Small intestine (tissue), 7 donors: ENCODE data around the gene ARHGDIG. TPM values are rescaled to one million over a fixed set of nuclear protein-coding genes. Genes with fewer than 3 reads are reported as not detected.
"Not testable (repeated sequence)": the region's sequence is repeated elsewhere in the genome, so short reads cannot be mapped to it uniquely, and the experiment has no call there.

ENCODE experiments used
- DNase-seq, 2 donors: peaks; one replicate each; pipeline versions ENCODE4 v3.0.0 to v3.0.0-alpha.2; 2013
- FAIRE-seq: peaks from 2 replicates; lab custom pipeline; 2012; peaks lifted over from hg19 to GRCh38; lab: Jason Lieb, UNC
- H3K27ac ChIP-seq, 3 donors: one replicate each; pipeline ENCODE4 v1.5.1; 2013; ENCODE audit warnings: low read length in 2 of 3, mild to moderate bottlenecking in 2 of 3, control low read depth in 1 of 3, inconsistent platforms in 1 of 3, low read depth in 1 of 3, moderate library complexity in 1 of 3
- H3K27me3 ChIP-seq, 3 donors: one replicate each; pipeline ENCODE4 v1.6.1; 2013; ENCODE audit warnings: low read length in 3 of 3, inconsistent platforms in 1 of 3; ENCODE audit not compliant: control insufficient read depth in 3 of 3, insufficient read depth in 3 of 3
- H3K36me3 ChIP-seq, 3 donors: one replicate each; pipeline ENCODE4 v1.6.1; 2013; ENCODE audit warnings: low read length in 3 of 3, inconsistent platforms in 1 of 3, low read depth in 1 of 3, mild to moderate bottlenecking in 1 of 3, moderate library complexity in 1 of 3; ENCODE audit not compliant: control insufficient read depth in 3 of 3, insufficient read depth in 2 of 3
- H3K4me1 ChIP-seq, 3 donors: one replicate each; pipeline ENCODE4 v1.6.1; 2013; ENCODE audit warnings: low read length in 2 of 3, inconsistent platforms in 1 of 3, low read depth in 1 of 3, mild to moderate bottlenecking in 1 of 3, moderate library complexity in 1 of 3; ENCODE audit not compliant: control insufficient read depth in 3 of 3, insufficient read depth in 2 of 3
- H3K4me3 ChIP-seq, 3 donors: one replicate each; pipeline ENCODE4 v1.5.1; 2013; ENCODE audit warnings: low read length in 3 of 3, control low read depth in 1 of 3, inconsistent platforms in 1 of 3, low read depth in 1 of 3, mild to moderate bottlenecking in 1 of 3, moderate library complexity in 1 of 3
- H3K9me3 ChIP-seq, 2 donors: one replicate each; pipeline ENCODE4 v1.6.1; 2013; ENCODE audit warnings: low read depth in 1 of 2, low read length in 1 of 2; ENCODE audit not compliant: control insufficient read depth in 2 of 2, insufficient read depth in 1 of 2
- WGBS, 3 donors: extraction: QIAGEN DNeasy Blood & Tissue Kit; methylation state at CpG; one replicate each; pipeline ENCODE4 v1.1.7; 2013; 5-methylcytosine and 5-hydroxymethylcytosine counted together
- polyA plus RNA-seq, 4 donors: library from polyadenylated mRNA; stranded (reverse) in 3 of 4; unstranded in 1 of 4; fragments of 200-250 nt in 3 of 4; fragments of 120-200 nt in 1 of 4; gene quantifications; one replicate each; pipeline versions ENCODE4 v1.2.1 to v1.2.3, GENCODE V29; 2013
- donor health status: healthy with polysubstance abuse.
- donor health status: control.
- donor health status: control.
- donor health status: Bipolar disorder and iron deficiency.
- donor health status: healthy.

ARHGDIG gene
- polyA plus RNA-seq, 4 donors, result 0.32 to 81.6 (median 14.2) TPM

DNA sequence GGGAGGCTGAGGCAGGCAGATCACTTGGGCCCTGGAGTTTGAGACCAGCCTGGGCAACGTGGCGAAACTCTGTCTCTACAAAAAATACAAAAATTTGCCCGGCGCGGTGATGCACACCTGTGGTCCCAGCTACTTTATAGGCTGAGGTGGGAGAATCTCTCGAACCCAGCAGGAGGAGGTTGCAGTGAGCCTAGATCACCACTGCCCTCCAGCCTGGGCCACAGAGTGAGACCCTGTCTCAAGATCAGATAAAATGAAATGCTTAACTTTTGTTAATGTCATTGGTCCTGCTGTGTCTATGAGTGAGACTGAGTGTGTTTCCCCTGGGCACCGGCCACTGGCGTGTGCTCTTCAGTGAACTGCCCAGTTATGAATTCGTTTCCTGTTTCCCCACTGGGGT is 35.3 kb upstream of the ARHGDIG start:
- Histone ChIP-seq H3K9me3 (no peaks in the 10 kb centered on the region), H3K27me3 (no peaks in the 10 kb centered on the region), H3K4me1 (peaks cover 0 to 6% (median 2%) of the 10 kb centered on the region in 3 donors), H3K27ac (no peak overlapping the region), H3K36me3 (peaks cover 0 to 35% (median 0%) of the 10 kb centered on the region in 3 donors), H3K4me3 (no peak overlapping the region)
- no peak for FAIRE-seq
- no peak for DNase-seq
- WGBS, 3 donors, result 90 to 94% (median 93%) methylated on average over 9 of the region's 9 CpGs

DNA sequence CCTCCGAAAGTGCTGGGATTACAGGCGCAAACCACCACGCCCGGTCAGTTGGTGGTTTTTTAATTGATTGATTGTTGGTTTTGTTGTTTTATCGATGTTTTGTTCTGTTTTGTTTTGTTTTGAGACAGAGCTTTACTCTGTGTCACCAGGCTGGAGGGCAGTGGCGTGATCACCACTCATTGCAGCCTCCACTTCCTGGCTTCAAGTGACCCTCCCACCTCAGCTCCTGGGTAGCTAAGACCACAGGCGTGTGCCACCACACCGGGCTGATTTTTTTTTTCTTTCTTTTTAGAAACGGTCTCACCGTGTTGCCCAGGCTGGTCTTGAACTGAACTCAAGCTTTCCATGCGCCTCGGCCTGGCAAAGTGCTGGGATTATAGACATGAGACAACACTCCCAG is 33.4 kb upstream of the ARHGDIG start:
- H3K36me3 ChIP-seq, result peaks cover 0 to 37% (median 0%) of the 10 kb centered on the region in 3 donors
- DNase-seq, result no peak
- H3K27me3 ChIP-seq, result no peaks in the 10 kb centered on the region
- no peak overlapping the region for H3K27ac ChIP-seq
- FAIRE-seq, result no peak
- 92 to 94% (median 93%) methylated on average over 12 of the region's 12 CpGs for WGBS, 3 donors
- H3K4me3 ChIP-seq, result no peak overlapping the region
- H3K9me3 ChIP-seq, result no peaks in the 10 kb centered on the region
- H3K4me1 ChIP-seq, result peaks cover 0 to 2% (median 1%) of the 10 kb centered on the region in 3 donors

DNA sequence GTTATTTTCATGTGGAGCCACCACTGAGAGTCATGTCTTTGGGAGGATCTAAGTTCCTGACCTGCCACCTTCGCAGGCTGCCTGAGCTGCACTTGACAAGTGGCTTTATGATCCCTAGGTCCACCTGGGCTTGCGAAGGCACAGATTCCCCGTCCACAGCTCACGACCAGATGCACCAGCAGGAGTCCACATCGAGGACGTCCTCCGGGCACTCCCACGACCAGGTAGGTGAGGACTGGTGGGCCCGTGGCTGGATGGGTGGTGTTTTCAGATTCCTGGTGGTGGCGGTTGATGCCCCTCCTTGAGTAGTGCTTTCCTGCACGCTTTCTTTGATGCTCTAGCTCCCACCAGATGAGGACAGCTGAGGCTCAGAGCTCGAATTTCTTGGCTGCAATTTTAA is 31.0 kb upstream of the ARHGDIG start:
- FAIRE-seq (no peak), DNase-seq (no peak)
- peaks cover 0 to 20% (median 2%) of the 10 kb centered on the region in 3 donors for H3K4me1 ChIP-seq
- H3K4me3 ChIP-seq, result no peak overlapping the region
- no peaks in the 10 kb centered on the region for H3K9me3 ChIP-seq
- 81 to 86% (median 82%) methylated on average over 12 of the region's 12 CpGs for WGBS, 3 donors
- H3K27me3 ChIP-seq, result no peaks in the 10 kb centered on the region
- no peak overlapping the region for H3K27ac ChIP-seq
- peaks cover 0 to 41% (median 0%) of the 10 kb centered on the region in 3 donors for H3K36me3 ChIP-seq

DNA sequence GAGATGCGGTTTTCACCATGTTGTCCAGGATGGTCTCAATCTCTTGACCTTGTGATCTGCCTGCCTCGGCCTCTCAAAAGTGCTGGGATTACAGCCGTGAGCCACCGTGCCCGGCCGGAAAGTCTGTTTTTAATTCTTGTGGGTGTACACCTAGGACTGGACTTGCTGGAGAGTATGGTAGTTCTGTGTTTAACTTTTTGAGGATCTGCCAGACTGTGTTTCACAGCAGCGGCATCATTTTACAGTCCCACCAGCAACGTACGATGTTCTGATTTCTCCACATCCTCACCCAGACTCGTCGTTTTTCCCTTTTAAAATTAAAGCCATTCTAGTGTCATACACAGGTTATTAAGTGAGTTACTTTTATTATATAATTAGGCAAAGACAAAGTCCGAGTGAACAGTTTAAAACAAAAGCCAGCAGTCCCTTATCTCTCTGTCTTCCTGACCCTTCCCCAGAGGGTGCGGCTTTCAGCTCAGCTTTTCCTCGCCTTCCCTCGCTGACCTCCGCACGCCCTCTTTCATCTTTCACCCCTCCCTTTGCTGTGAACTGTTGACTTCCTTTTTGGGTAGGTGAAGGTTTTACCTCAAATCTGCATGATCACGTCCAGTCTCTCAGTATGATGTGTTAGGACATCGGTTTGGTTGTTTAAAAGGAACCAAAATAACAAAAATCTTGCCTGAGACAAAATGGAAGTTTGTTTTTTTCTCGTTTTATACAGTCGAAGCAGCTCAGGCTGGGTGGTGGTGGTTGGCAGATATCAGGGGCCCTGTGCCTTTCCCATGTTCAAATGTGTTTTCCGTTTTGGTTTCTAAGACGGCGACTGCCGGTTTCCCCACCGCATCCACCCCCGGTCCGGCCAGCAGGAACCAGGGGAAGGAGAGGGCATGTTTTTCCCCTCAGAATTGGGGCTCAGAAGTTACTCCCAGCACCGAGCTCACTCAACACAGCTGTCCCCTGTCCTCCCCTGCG is 27.7 kb upstream of the ARHGDIG start:
- H3K9me3 ChIP-seq, result peaks cover 0 to 6% of the 10 kb centered on the region in 2 donors
- peaks cover 0 to 53% (median 0%) of the 10 kb centered on the region in 3 donors for H3K36me3 ChIP-seq
- WGBS, 3 donors, result 10 to 41% (median 21%) methylated on average over 30 of the region's 30 CpGs
- peaks cover 0 to 20% (median 2%) of the 10 kb centered on the region in 3 donors for H3K4me1 ChIP-seq
- H3K27ac ChIP-seq, result peak overlapping the region; percentile 88 to 97 (median 90)
- H3K27me3 ChIP-seq, result no peaks in the 10 kb centered on the region
- DNase-seq, result peak; percentile 82 to 95
- peak overlapping the region in 2 of 3 donors; percentile 7 to 12 for H3K4me3 ChIP-seq
- no peak for FAIRE-seq

DNA sequence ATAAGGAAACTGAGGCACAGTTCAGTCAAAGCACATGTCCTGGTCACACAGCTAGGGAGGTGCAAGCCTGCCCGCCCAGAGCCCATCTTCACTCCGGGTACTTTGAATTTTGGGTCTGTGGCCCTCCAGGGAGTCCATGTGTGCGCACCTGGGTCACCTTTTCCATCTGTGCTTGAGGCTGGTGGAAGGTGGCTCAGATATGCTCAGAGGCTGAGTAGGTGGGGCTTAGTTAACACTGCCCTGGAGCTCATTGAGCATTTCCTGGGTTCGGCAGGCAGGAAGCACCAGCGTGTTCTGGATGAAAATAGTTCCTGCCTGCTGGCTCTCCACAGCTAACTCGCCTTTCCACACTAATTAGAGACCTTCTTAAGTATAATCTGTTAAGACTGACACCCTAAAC is 26.6 kb upstream of the ARHGDIG start:
- H3K4me1 ChIP-seq, result peaks cover 0 to 20% (median 2%) of the 10 kb centered on the region in 3 donors
- peak in 1 of 2 donors; percentile 83 for DNase-seq
- H3K4me3 ChIP-seq, result peak overlapping the region in 1 of 3 donors; percentile 16
- 49 to 69% (median 61%) methylated on average over 6 of the region's 6 CpGs for WGBS, 3 donors
- H3K27me3 ChIP-seq, result no peaks in the 10 kb centered on the region
- peaks cover 0 to 6% of the 10 kb centered on the region in 2 donors for H3K9me3 ChIP-seq
- FAIRE-seq, result no peak
- H3K27ac ChIP-seq, result peak overlapping the region; percentile 4 to 88 (median 63)
- peaks cover 0 to 53% (median under 1%) of the 10 kb centered on the region in 3 donors for H3K36me3 ChIP-seq

DNA sequence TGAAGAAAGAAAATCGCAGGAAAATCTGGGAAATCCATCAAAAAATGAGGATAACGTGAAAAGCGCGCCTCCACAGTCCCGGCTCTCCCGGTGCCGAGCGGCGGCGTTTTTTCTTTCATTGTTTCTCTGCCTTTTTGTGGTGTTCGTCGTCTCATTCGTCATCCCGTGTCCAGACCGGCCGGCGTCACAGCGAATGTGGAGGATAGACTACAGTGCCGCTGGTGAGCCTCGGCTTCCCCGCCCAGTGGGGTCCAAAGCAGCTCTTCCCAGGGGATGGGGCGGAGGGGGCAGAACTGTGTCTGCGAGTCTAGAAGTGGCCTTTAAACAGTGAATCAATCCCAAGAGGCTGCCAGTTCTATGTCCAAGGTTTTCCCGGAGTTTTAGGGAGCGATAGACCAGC is 25.9 kb upstream of the ARHGDIG start:
- no peak overlapping the region for H3K4me3 ChIP-seq
- no peak for FAIRE-seq
- WGBS, 3 donors, result 95 to 97% (median 96%) methylated on average over 25 of the region's 25 CpGs

DNA sequence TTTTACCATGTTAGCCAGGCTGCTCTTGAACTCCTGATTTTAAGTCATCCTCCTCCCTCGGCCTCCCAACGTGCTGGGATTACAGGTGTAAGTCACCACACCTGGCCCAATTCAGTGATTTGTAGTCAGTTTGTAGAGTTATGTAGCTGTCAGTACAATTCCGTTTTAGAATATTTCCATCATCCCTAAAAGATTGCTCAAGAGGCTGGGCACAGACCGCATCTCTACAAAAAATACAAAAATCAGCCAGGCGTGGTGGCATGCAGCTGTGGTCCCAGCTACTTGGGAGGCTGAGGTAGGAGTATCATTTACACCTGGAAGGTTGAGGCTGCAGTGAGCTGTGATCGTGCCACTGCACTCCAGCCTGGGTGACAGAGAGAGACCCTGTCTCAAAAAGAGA is 25.2 kb upstream of the ARHGDIG start:
- FAIRE-seq, result no peak
- Histone ChIP-seq H3K27ac (peak overlapping the region in 1 of 3 donors; percentile 30), H3K27me3 (no peaks in the 10 kb centered on the region), H3K4me3 (no peak overlapping the region), H3K4me1 (peaks cover 0 to 20% (median 0%) of the 10 kb centered on the region in 3 donors), H3K36me3 (peaks cover 3 to 54% (median 5%) of the 10 kb centered on the region in 3 donors), H3K9me3 (peaks cover 0 to 6% of the 10 kb centered on the region in 2 donors)
- DNase-seq, result no peak
- WGBS, 3 donors, result 91 to 98% (median 95%) methylated on average over 6 of the region's 6 CpGs

More for the DNA sequence above, 25.9 kb upstream of the ARHGDIG start:
- no peak for DNase-seq
- peaks cover 0 to 20% (median 2%) of the 10 kb centered on the region in 3 donors for H3K4me1 ChIP-seq
- H3K9me3 ChIP-seq, result peaks cover 0 to 6% of the 10 kb centered on the region in 2 donors
- no peaks in the 10 kb centered on the region for H3K27me3 ChIP-seq
- H3K27ac ChIP-seq, result peak overlapping the region in 2 of 3 donors; percentile 63 to 88
- peaks cover 0 to 53% (median 5%) of the 10 kb centered on the region in 3 donors for H3K36me3 ChIP-seq

DNA sequence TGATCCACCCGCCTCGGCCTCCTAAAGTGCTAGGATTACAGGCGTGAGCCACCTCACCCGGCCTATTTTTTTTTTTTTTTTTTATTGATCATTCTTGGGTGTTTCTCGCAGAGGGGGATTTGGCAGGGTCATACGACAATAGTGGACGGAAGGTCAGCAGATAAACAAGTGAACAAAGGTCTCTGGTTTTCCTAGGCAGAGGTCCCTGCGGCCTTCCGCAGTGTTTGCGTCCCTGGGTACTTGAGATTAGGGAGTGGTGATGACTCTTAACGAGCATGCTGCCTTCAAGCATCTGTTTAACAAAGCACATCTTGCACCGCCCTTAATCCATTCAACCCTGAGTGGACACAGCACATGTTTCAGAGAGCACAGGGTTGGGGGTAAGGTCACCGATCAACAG is 22.3 kb upstream of the ARHGDIG start:
- 59 to 91% (median 82%) methylated on average over 8 to 11 of the region's 13 CpGs for WGBS, 3 donors
- H3K27ac ChIP-seq, H3K9me3 ChIP-seq, H3K27me3 ChIP-seq, DNase-seq, FAIRE-seq, H3K4me3 ChIP-seq: not testable (repeated sequence)
- peaks cover 0 to 11% (median 0%) of the 10 kb centered on the region in 3 donors for H3K4me1 ChIP-seq
- peaks cover 5 to 72% (median 6%) of the 10 kb centered on the region in 3 donors for H3K36me3 ChIP-seq
